Measurements from ENCODE around the gene THADA. TPM values are rescaled to one million over a fixed set of nuclear protein-coding genes. Genes with fewer than 3 reads are reported as not detected.

The THADA gene
- total RNA-seq, 1 donor from 2014 or later: 32.9 TPM

- TF ChIP-seq CTCF (IDR thresholded peaks at IDR 0.05): no peak
- DNase-seq (no peak), ATAC-seq (no peak)
- Histone ChIP-seq H3K27ac (no peak overlapping the region), H3K9me3 (no peaks in the 10 kb centered on the region), H3K4me1 (no peaks in the 10 kb centered on the region), H3K27me3 (no peaks in the 10 kb centered on the region), H3K4me3 (no peak overlapping the region), H3K36me3 (no peaks in the 10 kb centered on the region)
- intact Hi-C loops (cut with DNase I): no loop called here
Observed at GRCh38 chr2:43356774-43357173, 239.1 kb downstream of the THADA start.

- intact Hi-C loops (cut with DNase I): no loop called here
- Histone ChIP-seq H3K4me3 (no peak overlapping the region), H3K36me3 (no peaks in the 10 kb centered on the region), H3K27me3 (no peaks in the 10 kb centered on the region), H3K9me3 (no peaks in the 10 kb centered on the region), H3K4me1 (no peaks in the 10 kb centered on the region), H3K27ac (no peak overlapping the region)
- no peak for ATAC-seq
- TF ChIP-seq CTCF (IDR thresholded peaks at IDR 0.05): no peak
- DNase-seq: no peak
Observed at GRCh38 chr2:43355399-43355798, 240.4 kb downstream of the THADA start.

GRCh38 chr2:43349904-43350303, 245.9 kb downstream of the THADA start:
- no peak overlapping the region for H3K27ac ChIP-seq
- ATAC-seq (no peak), DNase-seq (no peak)
- no peaks in the 10 kb centered on the region for H3K36me3 ChIP-seq
- H3K4me1 ChIP-seq: peaks cover 19% of the 10 kb centered on the region
- no peak for TF ChIP-seq CTCF (IDR thresholded peaks at IDR 0.05)
- no peak overlapping the region for H3K4me3 ChIP-seq
- no peaks in the 10 kb centered on the region for H3K27me3 ChIP-seq
- H3K9me3 ChIP-seq: no peaks in the 10 kb centered on the region
- intact Hi-C loops (cut with DNase I): no loop called here

GRCh38 chr2:43348908-43349661, 246.8 kb downstream of the THADA start:
- intact Hi-C loops (cut with DNase I): no loop called here
- Histone ChIP-seq H3K36me3 (no peaks in the 10 kb centered on the region), H3K4me1 (peaks cover 27% of the 10 kb centered on the region), H3K9me3 (no peaks in the 10 kb centered on the region), H3K27ac (peak overlapping the region; percentile 37), H3K4me3 (no peak overlapping the region), H3K27me3 (no peaks in the 10 kb centered on the region)
- DNase-seq: no peak
- peak; percentile 39 for ATAC-seq
- TF ChIP-seq CTCF (IDR thresholded peaks at IDR 0.05): no peak

- Histone ChIP-seq H3K27me3 (no peaks in the 10 kb centered on the region), H3K9me3 (no peaks in the 10 kb centered on the region), H3K27ac (peak overlapping the region; percentile 20), H3K4me3 (no peak overlapping the region), H3K36me3 (no peaks in the 10 kb centered on the region), H3K4me1 (peaks cover 38% of the 10 kb centered on the region)
- intact Hi-C loops (cut with DNase I): no loop called here
- ATAC-seq (no peak), DNase-seq (no peak)
- no peak for TF ChIP-seq CTCF (IDR thresholded peaks at IDR 0.05)
Observed at GRCh38 chr2:43347746-43348145, 248.1 kb downstream of the THADA start.
